Measurements from ENCODE around the gene C1orf52. TPM values are rescaled to one million over a fixed set of nuclear protein-coding genes. Genes with fewer than 3 reads are reported as not detected.

C1orf52 gene
- total and polyA plus RNA-seq, 2 of the 13 experiments (the other 11 are each of a cell fraction or from before 2014, with no cell fraction given): 19.4 to 27.4 TPM

DNA sequence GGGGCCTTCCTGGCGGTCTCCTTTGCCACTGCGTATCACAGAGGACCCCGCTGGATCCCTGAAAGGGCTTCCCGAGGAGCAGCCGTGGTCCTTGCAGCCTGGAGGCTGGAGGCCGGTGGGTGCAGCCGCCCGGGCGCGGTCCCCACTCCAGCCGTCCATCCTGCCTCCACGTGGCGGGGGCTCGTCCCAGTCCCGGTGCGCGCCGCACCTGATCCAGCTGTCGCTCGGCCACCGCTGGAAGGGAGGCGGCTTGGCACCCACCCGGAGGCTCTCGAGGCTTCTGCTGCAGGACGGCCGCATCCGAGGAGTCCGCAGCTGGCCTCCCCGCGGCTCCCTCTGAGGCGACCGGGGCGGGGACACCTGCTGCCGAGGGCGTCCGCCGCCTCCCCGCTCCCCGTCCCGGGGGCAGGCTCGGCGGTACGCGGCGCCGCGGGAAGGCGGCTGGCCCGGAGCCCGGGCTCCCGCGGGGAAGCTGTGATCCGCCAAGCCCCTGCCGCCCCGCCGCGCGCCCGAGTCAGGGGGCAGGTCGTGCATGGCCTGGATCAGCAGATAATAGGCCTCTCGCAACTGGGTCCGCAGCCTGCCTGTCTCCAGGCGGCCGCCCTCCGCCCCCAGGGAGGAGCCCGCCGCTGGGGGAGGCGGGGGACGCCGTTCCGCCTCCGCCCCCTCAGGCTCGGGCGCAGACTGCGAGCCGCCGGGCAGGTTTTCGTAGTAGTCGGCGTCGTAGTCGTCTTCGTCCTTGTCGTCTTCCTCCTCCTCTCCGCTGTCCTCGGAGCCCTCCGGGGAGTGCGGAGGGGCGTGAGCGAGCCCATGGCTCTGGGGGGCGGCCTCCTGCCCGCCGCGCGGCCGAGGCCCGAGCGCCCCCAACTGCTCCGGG, 58.8 kb downstream of the C1orf52 start, which contains the start of gene SYDE2 (continued):
- no peak for TF ChIP-seq SMAD1 (CRISPR knock-in tag; IDR thresholded peaks at IDR 0.05; ENCODE audit: borderline replicate concordance, low read depth)
- TF ChIP-seq, protein P1, sequence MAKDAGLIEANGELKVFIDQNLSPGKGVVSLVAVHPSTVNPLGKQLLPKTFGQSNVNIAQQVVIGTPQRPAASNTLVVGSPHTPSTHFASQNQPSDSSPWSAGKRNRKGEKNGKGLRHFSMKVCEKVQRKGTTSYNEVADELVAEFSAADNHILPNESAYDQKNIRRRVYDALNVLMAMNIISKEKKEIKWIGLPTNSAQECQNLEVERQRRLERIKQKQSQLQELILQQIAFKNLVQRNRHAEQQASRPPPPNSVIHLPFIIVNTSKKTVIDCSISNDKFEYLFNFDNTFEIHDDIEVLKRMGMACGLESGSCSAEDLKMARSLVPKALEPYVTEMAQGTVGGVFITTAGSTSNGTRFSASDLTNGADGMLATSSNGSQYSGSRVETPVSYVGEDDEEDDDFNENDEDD (CRISPR knock-in tag; IDR thresholded peaks at IDR 0.05; ENCODE audit: borderline replicate concordance): no peak; the same call in 1 of the 2 replicates
- peak; percentile 25; the same call in 1 of the 2 replicates for TF ChIP-seq ZNF350 (CRISPR knock-in tag; IDR thresholded peaks at IDR 0.05; ENCODE audit: borderline replicate concordance, low read depth)
- TF ChIP-seq ATF1 (CRISPR knock-in tag; IDR thresholded peaks at IDR 0.05): no peak
- TF ChIP-seq, protein P2, sequence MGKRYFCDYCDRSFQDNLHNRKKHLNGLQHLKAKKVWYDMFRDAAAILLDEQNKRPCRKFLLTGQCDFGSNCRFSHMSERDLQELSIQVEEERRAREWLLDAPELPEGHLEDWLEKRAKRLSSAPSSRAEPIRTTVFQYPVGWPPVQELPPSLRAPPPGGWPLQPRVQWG (CRISPR knock-in tag; IDR thresholded peaks at IDR 0.05; ENCODE audit: borderline replicate concordance, low read depth): no peak
- TF ChIP-seq FOXM1 (CRISPR knock-in tag; IDR thresholded peaks at IDR 0.05): no peak
- TF ChIP-seq CBX1 (IDR thresholded peaks at IDR 0.05; ENCODE audit: low read depth): peak; percentile 49
- TF ChIP-seq GABPA (IDR thresholded peaks at IDR 0.05; ENCODE audit: low read depth, low read length): no peak
- TF ChIP-seq GABPA (CRISPR knock-in tag; IDR thresholded peaks at IDR 0.05; ENCODE audit: low read depth): no peak
- TF ChIP-seq, protein P3, sequence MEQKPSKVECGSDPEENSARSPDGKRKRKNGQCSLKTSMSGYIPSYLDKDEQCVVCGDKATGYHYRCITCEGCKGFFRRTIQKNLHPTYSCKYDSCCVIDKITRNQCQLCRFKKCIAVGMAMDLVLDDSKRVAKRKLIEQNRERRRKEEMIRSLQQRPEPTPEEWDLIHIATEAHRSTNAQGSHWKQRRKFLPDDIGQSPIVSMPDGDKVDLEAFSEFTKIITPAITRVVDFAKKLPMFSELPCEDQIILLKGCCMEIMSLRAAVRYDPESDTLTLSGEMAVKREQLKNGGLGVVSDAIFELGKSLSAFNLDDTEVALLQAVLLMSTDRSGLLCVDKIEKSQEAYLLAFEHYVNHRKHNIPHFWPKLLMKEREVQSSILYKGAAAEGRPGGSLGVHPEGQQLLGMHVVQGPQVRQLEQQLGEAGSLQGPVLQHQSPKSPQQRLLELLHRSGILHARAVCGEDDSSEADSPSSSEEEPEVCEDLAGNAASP (CRISPR knock-in tag; IDR thresholded peaks at IDR 0.05; ENCODE audit: borderline replicate concordance): no peak
- TF ChIP-seq TCF7L2 (IDR thresholded peaks at IDR 0.05; ENCODE audit: low read depth, low read length): no peak
- no peak for TF ChIP-seq DPF2 (CRISPR knock-in tag; IDR thresholded peaks at IDR 0.05; ENCODE audit: borderline replicate concordance, low read depth)
- TF ChIP-seq MED8 (CRISPR knock-in tag; IDR thresholded peaks at IDR 0.05; ENCODE audit: insufficient replicate concordance): no peak
- TF ChIP-seq TMF1 (CRISPR knock-in tag; IDR thresholded peaks at IDR 0.05; ENCODE audit: low read depth): no peak
- TF ChIP-seq RELA (CRISPR knock-in tag; IDR thresholded peaks at IDR 0.05): no peak
- no peak for TF ChIP-seq ZBTB42 (CRISPR knock-in tag; IDR thresholded peaks at IDR 0.05)
- TF ChIP-seq RBM22 (optimal IDR thresholded peaks at IDR 0.05; ENCODE audit: low read length): no peak
- no peak for TF ChIP-seq SETDB1 (CRISPR knock-in tag; IDR thresholded peaks at IDR 0.05; ENCODE audit: borderline replicate concordance)
- no peak for TF ChIP-seq ZNF788 (CRISPR knock-in tag; IDR thresholded peaks at IDR 0.05; ENCODE audit: borderline replicate concordance)
- 0 out of 2 replicates have a peak, but pooled peaks have one; percentile 20 for TF ChIP-seq MED1 (CRISPR knock-in tag; IDR thresholded peaks at IDR 0.05)
- peak; percentile 55 for TF ChIP-seq SAP130 (CRISPR knock-in tag; IDR thresholded peaks at IDR 0.05; ENCODE audit: low read depth)
- TF ChIP-seq ZNF3 (CRISPR knock-in tag; IDR thresholded peaks at IDR 0.05): no peak
- no peak for TF ChIP-seq NR2F2 (IDR thresholded peaks at IDR 0.05; ENCODE audit: borderline replicate concordance, low read depth)
- TF ChIP-seq, protein P4, sequence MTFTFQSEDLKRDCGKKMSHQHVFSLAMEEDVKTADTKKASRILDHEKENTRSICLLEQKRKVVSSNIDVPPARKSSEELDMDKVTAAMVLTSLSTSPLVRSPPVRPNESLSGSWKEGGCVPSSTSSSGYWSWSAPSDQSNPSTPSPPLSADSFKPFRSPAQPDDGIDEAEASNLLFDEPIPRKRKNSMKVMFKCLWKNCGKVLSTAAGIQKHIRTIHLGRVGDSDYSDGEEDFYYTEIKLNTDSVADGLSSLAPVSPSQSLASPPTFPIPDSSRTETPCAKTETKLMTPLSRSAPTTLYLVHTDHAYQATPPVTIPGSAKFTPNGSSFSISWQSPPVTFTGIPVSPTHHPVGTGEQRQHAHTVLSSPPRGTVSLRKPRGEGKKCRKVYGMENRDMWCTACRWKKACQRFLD (CRISPR knock-in tag; IDR thresholded peaks at IDR 0.05; ENCODE audit: borderline replicate concordance): no peak
- peak; percentile 31; the same call in 1 of the 2 replicates for TF ChIP-seq ZNF563 (CRISPR knock-in tag; IDR thresholded peaks at IDR 0.05)
- no peak for TF ChIP-seq CBFB (CRISPR knock-in tag; IDR thresholded peaks at IDR 0.05)

Measured in HepG2 (cell line).